ENCODE measurements around the gene ZC3H18.
"Not testable (repeated sequence)": the region's sequence is repeated elsewhere in the genome, so short reads cannot be mapped to it uniquely, and the experiment has no call there.

Gene ZC3H18

DNA sequence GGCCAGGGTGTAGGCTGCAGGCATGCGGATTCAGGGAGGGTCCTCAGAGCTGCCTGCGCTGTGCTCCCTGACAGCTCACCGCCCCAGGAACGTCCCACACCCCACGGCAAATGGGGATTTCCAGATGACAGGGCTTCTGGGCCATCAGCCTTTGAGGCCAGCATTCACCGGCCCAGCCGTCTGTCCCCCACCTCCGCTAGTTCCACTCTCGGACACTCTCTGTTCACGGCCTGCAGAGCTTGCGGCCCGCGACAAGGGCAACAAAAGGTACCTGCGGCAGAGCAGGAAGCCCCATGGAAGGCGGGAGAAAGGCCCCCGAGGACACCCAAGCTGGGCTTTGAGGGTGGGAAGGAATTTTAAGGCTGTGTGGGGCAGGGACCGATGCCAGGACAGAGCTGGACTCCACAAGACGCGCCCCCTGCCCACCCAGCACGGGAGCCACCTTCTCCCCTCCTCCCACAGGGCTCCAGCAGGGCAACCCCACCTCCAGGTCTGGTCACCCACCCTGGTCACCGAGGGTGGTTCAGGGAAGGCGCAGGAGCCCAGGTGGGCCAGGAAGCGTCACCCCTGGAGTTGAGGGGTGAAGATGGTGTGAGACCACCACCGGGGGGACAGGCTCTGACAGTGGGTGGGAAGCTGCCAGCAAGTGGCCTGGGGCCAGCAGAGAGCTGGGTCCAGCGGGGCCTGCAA is 86.2 kb downstream of the ZC3H18 start:
- no peak for DNase-seq

DNA sequence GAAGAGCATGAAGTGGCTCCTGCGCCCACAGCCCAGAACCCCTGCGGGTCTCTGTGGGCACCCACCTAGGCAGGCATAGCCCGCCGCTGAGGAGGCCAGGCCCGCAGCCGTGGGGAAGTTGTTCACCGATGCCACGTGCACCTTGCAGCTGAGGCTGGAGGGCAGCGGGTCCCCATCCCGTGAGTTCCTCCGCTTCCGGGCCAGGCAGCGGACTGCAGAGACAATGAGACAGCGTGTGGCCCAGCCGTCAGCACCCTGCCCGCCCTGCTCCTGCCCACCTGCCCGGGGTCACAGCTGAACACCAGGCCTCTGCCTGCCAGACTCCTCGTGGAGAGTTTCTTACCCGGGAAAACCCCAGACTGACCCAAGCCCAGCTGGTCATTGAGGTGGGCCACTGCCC is 87.2 kb downstream of the ZC3H18 start:
- no peak for DNase-seq

- no peak for DNase-seq
Observed at GRCh38 chr16:88658714-88659113, 88.5 kb downstream of the ZC3H18 start.

GRCh38 chr16:88659160-88659559 is 89.0 kb downstream of the ZC3H18 start:
- no peak for DNase-seq

- DNase-seq, result no peak
Observed at GRCh38 chr16:88661468-88661867, 91.3 kb downstream of the ZC3H18 start.

GRCh38 chr16:88662222-88662842 is 92.1 kb downstream of the ZC3H18 start:
- DNase-seq, result no peak

DNA sequence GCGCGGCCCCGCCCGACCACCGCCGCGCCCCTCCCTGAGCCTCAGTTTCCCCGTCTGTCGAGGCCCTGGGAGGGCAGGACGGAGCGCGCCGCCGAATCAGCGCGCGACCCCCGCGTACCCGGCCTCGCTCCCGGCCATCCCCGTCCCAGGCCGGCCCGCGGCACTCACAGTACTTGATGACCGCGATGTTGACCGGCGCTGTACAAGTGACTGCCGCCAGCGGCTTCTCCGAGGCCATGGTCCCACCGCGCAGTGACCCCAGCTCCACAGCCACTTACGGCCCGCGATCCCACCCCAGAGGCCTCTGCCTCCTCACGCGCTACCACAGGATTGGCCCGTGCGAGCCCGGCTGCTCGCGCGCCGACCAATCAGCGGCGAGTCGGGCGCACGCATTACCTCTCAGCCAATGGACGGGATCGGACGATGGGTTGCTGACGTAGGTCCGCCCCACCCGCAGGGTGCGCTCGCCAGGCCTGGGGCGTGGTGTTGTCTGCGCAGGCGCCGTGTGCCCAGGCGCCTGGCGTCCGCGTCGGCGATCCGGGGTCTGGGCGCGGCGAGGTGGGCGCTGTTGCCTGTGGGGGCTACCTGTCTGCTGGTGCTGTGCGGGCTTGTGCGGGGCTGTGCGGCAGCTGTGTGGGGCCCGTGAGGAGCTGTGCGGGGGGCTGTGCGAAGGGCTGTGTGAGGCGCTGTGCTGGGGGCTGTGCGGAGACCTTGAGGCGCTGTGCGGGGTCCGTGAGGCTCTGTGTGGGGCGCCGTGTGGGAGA is 92.8 kb downstream of the ZC3H18 start, which contains the start of gene MVD:
Gene MVD, minus strand, starts transcription at position 249 of the 764 bp plus-strand sequence. Its CDS starts 11 bp downstream, at position 238.
- peak; percentile 90 to 96 (median 92) for DNase-seq

- DNase-seq, result no peak
Observed at GRCh38 chr16:88665148-88665547, 94.9 kb downstream of the ZC3H18 start.

GRCh38 chr16:88665570-88665969 is 95.4 kb downstream of the ZC3H18 start:
- no peak for DNase-seq

- DNase-seq, result no peak
Observed at GRCh38 chr16:88667461-88667860, 97.3 kb downstream of the ZC3H18 start.

DNA sequence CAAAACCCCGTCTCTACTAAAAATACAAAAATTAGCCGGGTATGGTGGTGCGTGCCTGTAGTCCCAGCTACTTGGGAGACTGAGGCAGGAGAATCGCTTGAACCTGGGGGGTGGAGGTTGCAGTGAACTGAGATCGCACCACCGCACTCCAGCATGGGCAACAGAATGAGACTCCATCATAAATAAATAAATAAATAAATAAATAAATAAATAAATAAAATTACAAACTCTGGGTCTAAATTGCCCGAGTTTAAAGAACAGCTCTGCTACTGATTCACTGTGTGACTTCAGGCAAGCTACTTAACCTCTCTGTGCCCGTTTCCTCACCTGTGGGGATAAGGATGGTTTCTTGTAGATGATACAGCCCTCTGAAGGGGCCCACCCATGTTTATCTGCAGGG is 99.3 kb downstream of the ZC3H18 start:
- DNase-seq, result not testable (repeated sequence)

DNA sequence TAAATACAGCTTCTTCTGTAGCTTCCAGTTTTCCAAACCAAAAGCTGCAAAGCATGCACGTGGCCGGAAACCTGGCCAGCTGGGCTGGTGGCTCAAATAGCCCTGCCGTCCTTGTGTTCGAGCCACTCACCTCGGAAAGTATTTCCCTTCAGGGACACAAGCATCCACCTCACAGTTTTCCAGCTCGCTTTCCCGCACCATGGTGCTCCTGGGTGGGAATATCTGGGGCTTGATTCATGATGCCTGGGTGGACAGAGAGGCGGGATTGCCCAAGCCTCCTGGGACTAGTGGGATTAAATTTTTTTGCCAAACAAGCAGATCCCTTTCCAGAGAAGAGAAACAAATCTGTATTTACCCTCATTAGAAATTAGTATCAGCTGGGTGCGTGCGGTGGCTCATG is 99.8 kb downstream of the ZC3H18 start:
- DNase-seq, result no peak

DNA sequence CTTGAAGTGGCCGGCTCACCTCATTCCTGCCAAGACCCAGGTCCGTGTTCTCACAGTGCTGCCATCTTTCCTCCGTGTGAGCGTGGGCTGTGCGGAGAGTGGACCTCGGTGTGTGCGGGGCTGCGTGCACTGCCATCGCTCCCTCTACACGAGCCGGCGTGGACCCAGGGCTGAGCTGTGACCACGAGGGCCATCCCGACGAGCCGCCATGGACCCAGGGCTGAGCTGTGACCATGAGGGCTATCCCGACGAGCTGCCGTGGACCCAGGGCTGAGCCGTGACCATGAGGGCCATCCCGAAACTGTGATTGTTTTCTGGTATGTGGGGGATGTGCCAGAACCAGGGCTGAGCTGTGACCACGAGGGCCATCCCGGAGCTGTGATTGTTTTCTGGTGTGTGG is 101.6 kb downstream of the ZC3H18 start:
- DNase-seq, result no peak

GRCh38 chr16:88672776-88673175 is 102.6 kb downstream of the ZC3H18 start:
- no peak for DNase-seq

DNA sequence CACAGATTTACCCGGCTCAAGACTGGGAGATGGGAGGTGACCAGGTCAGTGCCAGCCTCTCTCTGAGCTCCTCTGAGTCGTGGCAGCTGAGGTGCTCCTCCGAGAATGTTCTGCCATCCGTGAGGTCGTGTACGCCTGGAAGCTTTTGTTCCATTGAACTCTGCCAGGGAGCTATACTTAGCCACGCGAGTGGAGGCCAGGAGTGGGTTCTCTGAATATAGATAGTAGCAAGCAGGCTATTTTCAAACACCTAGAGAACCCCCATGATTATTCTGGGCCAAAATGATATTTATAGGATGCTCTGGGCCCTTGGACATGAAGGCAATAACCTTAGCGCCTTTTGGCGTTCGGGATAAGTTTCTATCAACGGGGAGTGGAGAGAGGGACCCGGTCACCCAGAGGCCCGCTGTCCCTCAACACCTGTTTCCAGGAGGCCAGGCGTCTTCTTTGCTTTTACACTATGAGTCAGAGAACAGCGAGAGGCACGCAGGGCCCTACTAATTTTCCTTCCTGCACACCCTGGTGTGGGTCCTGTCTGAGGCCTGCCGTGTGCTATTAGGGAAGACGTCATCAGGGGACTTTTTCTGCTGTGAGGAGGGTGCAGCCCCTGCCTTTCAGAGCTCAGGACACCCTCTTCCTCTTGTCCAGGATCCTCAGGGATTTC is 103.6 kb downstream of the ZC3H18 start:
- DNase-seq, result no peak

- no peak for DNase-seq
Observed at GRCh38 chr16:88676502-88677242, 106.5 kb downstream of the ZC3H18 start.

- DNase-seq, result no peak
Observed at GRCh38 chr16:88677721-88678120, 107.5 kb downstream of the ZC3H18 start.

- DNase-seq, result no peak
Observed at GRCh38 chr16:88678224-88678979, 108.2 kb downstream of the ZC3H18 start.

- DNase-seq, result no peak
Observed at GRCh38 chr16:88680554-88681083, 110.4 kb downstream of the ZC3H18 start.

DNA sequence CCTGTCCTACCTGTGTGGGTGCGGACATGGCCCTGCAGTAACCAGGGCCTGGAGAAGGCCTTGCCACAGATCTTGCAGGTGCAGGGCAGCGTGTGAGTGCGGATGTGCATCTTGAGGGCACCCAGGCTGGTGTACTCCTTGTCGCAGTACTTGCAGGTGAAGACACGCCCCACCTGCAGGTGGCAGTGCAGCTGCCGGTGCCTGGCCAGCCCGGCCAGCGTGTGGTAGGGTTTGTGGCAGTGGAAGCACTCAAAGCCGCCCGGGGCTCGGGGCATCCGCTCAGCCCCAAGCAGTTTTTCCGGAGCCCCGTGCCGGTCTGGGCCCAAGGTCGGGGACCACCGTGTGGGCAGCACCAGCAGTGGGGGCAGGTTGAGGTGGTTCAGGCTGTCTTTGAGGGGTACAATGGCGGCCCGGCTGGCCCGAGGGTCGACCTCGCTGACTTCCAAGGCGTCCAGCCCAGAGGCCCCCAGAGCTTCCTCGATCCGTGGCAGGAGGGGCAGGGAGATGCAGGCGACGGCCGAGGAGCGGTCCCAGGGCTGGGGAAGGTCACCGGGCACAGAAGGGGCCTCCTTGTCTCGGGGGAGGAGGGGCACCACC is 111.0 kb downstream of the ZC3H18 start:
- peak in 5 of 6 experiments; percentile 17 to 47 (median 39) for DNase-seq

Measured in stimulated activated naive CD4-positive, alpha-beta T cell (primary cell).